Ishikawa (cell line): ENCODE measurements around the gene ACP7.

Experiments
- FOXM1 ChIP-seq: IDR thresholded peaks from 2 replicates; pipeline ENCODE4 v1.6.1; 2012; ENCODE audit warnings: low read depth, borderline replicate concordance
- NFIC ChIP-seq: IDR thresholded peaks from 2 replicates; pipeline ENCODE4 v1.6.1; 2012
- TAF1 ChIP-seq: IDR thresholded peaks from 2 replicates; pipeline ENCODE4 v1.6.1; 2012; ENCODE audit warnings: low read depth, mild to moderate bottlenecking
- TEAD4 ChIP-seq: IDR thresholded peaks from 2 replicates; pipeline ENCODE4 v1.6.1; 2012
- TF ChIP-seq, protein P1 (sequence below): IDR thresholded peaks from 2 replicates; pipeline ENCODE4 v1.6.1; 2012
- TF ChIP-seq, protein P2 (sequence below): IDR thresholded peaks from 2 replicates; pipeline ENCODE4 v1.6.1; 2012; ENCODE audit warnings: low read depth, mild to moderate bottlenecking

DNA sequence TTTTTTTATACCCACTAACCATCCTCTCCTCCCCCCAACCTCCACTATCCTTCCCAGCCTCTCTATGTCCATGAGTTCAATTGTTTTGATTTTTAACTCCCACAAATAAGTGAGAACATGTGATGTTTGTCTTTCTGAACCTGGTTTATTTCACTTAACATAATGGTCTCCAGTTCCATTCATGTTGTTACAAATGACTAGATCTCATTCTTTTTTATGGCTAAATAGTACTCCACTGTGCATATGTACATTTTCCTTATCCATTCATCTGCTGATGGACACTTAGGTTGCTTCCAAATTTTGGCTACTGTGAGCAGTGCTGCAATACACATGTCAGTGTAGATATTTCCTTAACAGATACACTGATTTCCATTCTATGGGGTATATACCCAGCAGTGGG is 24.9 kb upstream of the ACP7 start:
- no peak for TF ChIP-seq TAF1
- TF ChIP-seq TEAD4, result no peak
- no peak for TF ChIP-seq NFIC
- TF ChIP-seq, protein P1, sequence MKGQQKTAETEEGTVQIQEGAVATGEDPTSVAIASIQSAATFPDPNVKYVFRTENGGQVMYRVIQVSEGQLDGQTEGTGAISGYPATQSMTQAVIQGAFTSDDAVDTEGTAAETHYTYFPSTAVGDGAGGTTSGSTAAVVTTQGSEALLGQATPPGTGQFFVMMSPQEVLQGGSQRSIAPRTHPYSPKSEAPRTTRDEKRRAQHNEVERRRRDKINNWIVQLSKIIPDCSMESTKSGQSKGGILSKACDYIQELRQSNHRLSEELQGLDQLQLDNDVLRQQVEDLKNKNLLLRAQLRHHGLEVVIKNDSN, result no peak
- TF ChIP-seq, protein P2, sequence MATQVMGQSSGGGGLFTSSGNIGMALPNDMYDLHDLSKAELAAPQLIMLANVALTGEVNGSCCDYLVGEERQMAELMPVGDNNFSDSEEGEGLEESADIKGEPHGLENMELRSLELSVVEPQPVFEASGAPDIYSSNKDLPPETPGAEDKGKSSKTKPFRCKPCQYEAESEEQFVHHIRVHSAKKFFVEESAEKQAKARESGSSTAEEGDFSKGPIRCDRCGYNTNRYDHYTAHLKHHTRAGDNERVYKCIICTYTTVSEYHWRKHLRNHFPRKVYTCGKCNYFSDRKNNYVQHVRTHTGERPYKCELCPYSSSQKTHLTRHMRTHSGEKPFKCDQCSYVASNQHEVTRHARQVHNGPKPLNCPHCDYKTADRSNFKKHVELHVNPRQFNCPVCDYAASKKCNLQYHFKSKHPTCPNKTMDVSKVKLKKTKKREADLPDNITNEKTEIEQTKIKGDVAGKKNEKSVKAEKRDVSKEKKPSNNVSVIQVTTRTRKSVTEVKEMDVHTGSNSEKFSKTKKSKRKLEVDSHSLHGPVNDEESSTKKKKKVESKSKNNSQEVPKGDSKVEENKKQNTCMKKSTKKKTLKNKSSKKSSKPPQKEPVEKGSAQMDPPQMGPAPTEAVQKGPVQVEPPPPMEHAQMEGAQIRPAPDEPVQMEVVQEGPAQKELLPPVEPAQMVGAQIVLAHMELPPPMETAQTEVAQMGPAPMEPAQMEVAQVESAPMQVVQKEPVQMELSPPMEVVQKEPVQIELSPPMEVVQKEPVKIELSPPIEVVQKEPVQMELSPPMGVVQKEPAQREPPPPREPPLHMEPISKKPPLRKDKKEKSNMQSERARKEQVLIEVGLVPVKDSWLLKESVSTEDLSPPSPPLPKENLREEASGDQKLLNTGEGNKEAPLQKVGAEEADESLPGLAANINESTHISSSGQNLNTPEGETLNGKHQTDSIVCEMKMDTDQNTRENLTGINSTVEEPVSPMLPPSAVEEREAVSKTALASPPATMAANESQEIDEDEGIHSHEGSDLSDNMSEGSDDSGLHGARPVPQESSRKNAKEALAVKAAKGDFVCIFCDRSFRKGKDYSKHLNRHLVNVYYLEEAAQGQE, result no peak
- no peak for TF ChIP-seq FOXM1
